ENCODE measurements around the gene NVL.
A peak's percentile ranks its signal among the peaks of the same experiment; 100 is the strongest.
"Not testable (repeated sequence)": the region's sequence is repeated elsewhere in the genome, so short reads cannot be mapped to it uniquely, and the experiment has no call there.

The NVL gene

GRCh38 chr1:224356685-224357625 lies 27.0 kb upstream of the NVL start, which contains the start of gene CNIH4:
CNIH4 (plus strand) TSS chr1:224356879; CDS start chr1:224356925, 46 bp downstream.
- peak within 1 kb of the TSS; percentile 86 for H3K9ac ChIP-seq (ENCODE audit: low read depth, low read length)
- H3K27me3 ChIP-seq (ENCODE audit: insufficient read depth, low read length, poor library complexity), result no peaks in the 10 kb centered on the region
- peak within 1 kb of the TSS; percentile 67 for H3K27ac ChIP-seq (ENCODE audit: low read length)
- H3K4me1 ChIP-seq (ENCODE audit: insufficient read depth, low read length), result peaks cover 30% of the 10 kb centered on the region
- peaks cover 10% of the 10 kb centered on the region; the same call in 1 of the 2 replicates for H4K20me1 ChIP-seq (ENCODE audit: insufficient read depth, low read length)
- peaks cover 3% of the 10 kb centered on the region; the same call in 1 of the 2 replicates for H3K36me3 ChIP-seq (ENCODE audit: insufficient read depth, low read length)
- TF ChIP-seq CTCF (IDR thresholded peaks at IDR 0.05; ENCODE audit: borderline replicate concordance, extremely low read depth, low read length, poor library complexity, severe bottlenecking), result no peak
- no peak for TF ChIP-seq EZH2 (IDR thresholded peaks at IDR 0.05; ENCODE audit: borderline replicate concordance, low read depth, low read length, severe bottlenecking)
- peaks cover 51% of the 10 kb centered on the region for H3K79me2 ChIP-seq (ENCODE audit: insufficient read depth, low read length)
- H2AFZ ChIP-seq (ENCODE audit: low read depth, low read length), result peak within 1 kb of the TSS; percentile 99
- peak; percentile 92 for DNase-seq
- peak within 1 kb of the TSS; percentile 86 for H3K4me2 ChIP-seq (ENCODE audit: insufficient read depth, low read length)
- H3K4me3 ChIP-seq (ENCODE audit: low read depth in 1 of 2, low read length in 2 of 2), result peak within 1 kb of the TSS; percentile 89 to 99
- H3K9me3 ChIP-seq (ENCODE audit: insufficient read depth, low read length, severe bottlenecking), result no peaks in the 10 kb centered on the region
- peak; percentile 99 for ATAC-seq (ENCODE audit: insufficient read depth, low read depth)

- Histone ChIP-seq H3K4me3 (ENCODE audit: low read depth in 1 of 2, low read length in 2 of 2) (no peak overlapping the region), H3K4me1 (ENCODE audit: insufficient read depth, low read length) (peaks cover 25% of the 10 kb centered on the region), H3K27me3 (ENCODE audit: insufficient read depth, low read length, poor library complexity) (no peaks in the 10 kb centered on the region), H2AFZ (ENCODE audit: low read depth, low read length) (no peak overlapping the region), H3K79me2 (ENCODE audit: insufficient read depth, low read length) (peaks cover 25% of the 10 kb centered on the region), H4K20me1 (ENCODE audit: insufficient read depth, low read length) (peaks cover 7% of the 10 kb centered on the region; the same call in 1 of the 2 replicates), H3K27ac (ENCODE audit: low read length) (no peak overlapping the region), H3K9ac (ENCODE audit: low read depth, low read length) (no peak overlapping the region), H3K9me3 (ENCODE audit: insufficient read depth, low read length, severe bottlenecking) (no peaks in the 10 kb centered on the region), H3K36me3 (ENCODE audit: insufficient read depth, low read length) (no peaks in the 10 kb centered on the region), H3K4me2 (ENCODE audit: insufficient read depth, low read length) (no peak overlapping the region)
- no peak for TF ChIP-seq EZH2 (IDR thresholded peaks at IDR 0.05; ENCODE audit: borderline replicate concordance, low read depth, low read length, severe bottlenecking)
- no peak for ATAC-seq (ENCODE audit: insufficient read depth, low read depth)
- no peak for DNase-seq
Measured at GRCh38 chr1:224353975-224354925, 24.3 kb upstream of the NVL start.

- H3K4me2 ChIP-seq (ENCODE audit: insufficient read depth, low read length); H3K27me3 ChIP-seq (ENCODE audit: insufficient read depth, low read length, poor library complexity); H4K20me1 ChIP-seq (ENCODE audit: insufficient read depth, low read length); H3K79me2 ChIP-seq (ENCODE audit: insufficient read depth, low read length); H3K9ac ChIP-seq (ENCODE audit: low read depth, low read length); H3K27ac ChIP-seq (ENCODE audit: low read length); DNase-seq; ATAC-seq (ENCODE audit: insufficient read depth, low read depth); H3K4me1 ChIP-seq (ENCODE audit: insufficient read depth, low read length); H3K9me3 ChIP-seq (ENCODE audit: insufficient read depth, low read length, severe bottlenecking); H3K4me3 ChIP-seq (ENCODE audit: low read depth in 1 of 2, low read length in 2 of 2); H2AFZ ChIP-seq (ENCODE audit: low read depth, low read length); H3K36me3 ChIP-seq (ENCODE audit: insufficient read depth, low read length): not testable (repeated sequence)
Measured at GRCh38 chr1:224352436-224353085, 22.6 kb upstream of the NVL start.

- H3K4me1 ChIP-seq (ENCODE audit: insufficient read depth, low read length); DNase-seq; H3K79me2 ChIP-seq (ENCODE audit: insufficient read depth, low read length); H3K36me3 ChIP-seq (ENCODE audit: insufficient read depth, low read length); H4K20me1 ChIP-seq (ENCODE audit: insufficient read depth, low read length); H3K9me3 ChIP-seq (ENCODE audit: insufficient read depth, low read length, severe bottlenecking); H3K27me3 ChIP-seq (ENCODE audit: insufficient read depth, low read length, poor library complexity); H3K4me2 ChIP-seq (ENCODE audit: insufficient read depth, low read length); ATAC-seq (ENCODE audit: insufficient read depth, low read depth); H2AFZ ChIP-seq (ENCODE audit: low read depth, low read length); H3K27ac ChIP-seq (ENCODE audit: low read length); H3K4me3 ChIP-seq (ENCODE audit: low read depth in 1 of 2, low read length in 2 of 2); H3K9ac ChIP-seq (ENCODE audit: low read depth, low read length): not testable (repeated sequence)
Measured at GRCh38 chr1:224349716-224350115, 19.7 kb upstream of the NVL start.

Data from DND-41 (cell line).